ENCODE results near the gene RXRB.

DNA sequence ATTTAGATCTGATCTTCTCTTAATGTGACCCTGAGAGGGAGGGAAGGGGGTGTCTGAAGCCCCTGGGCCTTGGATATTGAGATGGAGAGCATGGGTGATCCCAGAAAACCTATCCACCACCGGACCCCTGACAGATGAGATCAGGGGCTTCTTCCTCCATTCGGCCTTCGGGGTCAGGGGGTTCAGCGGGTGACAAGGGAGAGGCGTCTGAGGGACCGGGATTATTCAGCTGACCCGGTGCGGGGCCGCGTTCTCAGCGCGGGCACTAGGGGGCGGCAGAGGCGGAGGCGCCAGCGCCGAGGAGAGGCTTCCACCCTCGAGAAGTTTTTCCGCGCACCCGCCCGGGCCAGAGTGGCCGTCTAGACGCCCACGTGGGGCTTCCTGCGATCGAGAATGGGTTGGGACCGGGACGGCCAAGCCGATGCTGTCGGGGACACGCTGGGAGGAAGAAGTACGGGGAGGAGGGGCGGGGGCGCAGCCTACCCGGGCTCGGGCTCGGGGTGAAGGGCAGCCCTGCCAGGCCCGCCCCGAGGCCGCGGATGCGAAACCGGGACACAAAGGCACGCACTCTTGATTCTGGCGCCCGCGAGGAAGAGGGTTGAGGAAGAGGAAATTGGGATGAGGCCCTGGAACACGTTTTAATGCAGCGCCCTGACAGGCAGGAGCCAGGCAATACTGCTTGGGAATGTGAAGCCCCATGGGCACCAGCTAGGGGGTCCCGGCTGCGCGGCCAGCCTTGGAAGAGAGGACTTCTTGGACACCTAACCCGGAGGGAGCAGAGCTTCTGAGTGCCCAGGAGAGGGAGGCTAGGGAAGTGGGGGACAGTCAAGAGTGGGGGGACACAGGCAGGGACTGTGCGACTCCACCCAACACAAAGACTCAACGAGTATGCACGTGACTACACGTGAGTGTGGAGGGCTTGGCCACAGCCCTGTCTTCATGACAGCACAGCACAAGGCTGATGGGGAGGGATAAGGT lies 38.8 kb downstream of the RXRB start:
- no peak for TF ChIP-seq EZH2 (IDR thresholded peaks at IDR 0.05; ENCODE audit: borderline replicate concordance, low read length)
- TF ChIP-seq, protein P1, sequence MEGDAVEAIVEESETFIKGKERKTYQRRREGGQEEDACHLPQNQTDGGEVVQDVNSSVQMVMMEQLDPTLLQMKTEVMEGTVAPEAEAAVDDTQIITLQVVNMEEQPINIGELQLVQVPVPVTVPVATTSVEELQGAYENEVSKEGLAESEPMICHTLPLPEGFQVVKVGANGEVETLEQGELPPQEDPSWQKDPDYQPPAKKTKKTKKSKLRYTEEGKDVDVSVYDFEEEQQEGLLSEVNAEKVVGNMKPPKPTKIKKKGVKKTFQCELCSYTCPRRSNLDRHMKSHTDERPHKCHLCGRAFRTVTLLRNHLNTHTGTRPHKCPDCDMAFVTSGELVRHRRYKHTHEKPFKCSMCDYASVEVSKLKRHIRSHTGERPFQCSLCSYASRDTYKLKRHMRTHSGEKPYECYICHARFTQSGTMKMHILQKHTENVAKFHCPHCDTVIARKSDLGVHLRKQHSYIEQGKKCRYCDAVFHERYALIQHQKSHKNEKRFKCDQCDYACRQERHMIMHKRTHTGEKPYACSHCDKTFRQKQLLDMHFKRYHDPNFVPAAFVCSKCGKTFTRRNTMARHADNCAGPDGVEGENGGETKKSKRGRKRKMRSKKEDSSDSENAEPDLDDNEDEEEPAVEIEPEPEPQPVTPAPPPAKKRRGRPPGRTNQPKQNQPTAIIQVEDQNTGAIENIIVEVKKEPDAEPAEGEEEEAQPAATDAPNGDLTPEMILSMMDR (IDR thresholded peaks at IDR 0.05; ENCODE audit: low read length): peak; percentile 90
